NCI-H1436 treated with DMSO at 0.1 percent for 48 hours (cell line): ENCODE data around the gene SCFD2.
"Not testable (repeated sequence)": the region's sequence is repeated elsewhere in the genome, so short reads cannot be mapped to it uniquely, and the experiment has no call there.

Source experiments
- DNase-seq: peaks from one replicate; lab custom pipeline; 2025; lab: John Stamatoyannopoulos, UW

The SCFD2 gene

GRCh38 chr4:53139256-53139655 is 226.6 kb downstream of the SCFD2 start:
- not testable (repeated sequence) for DNase-seq

- no peak for DNase-seq
These were observed 228.4 kb downstream of the SCFD2 start for GRCh38 chr4:53137468-53137867.

GRCh38 chr4:53136954-53137353 is 228.9 kb downstream of the SCFD2 start:
- no peak for DNase-seq

GRCh38 chr4:53132132-53132891 is 233.5 kb downstream of the SCFD2 start:
- no peak for DNase-seq

- no peak for DNase-seq
These were observed 234.3 kb downstream of the SCFD2 start for GRCh38 chr4:53131562-53131925.

GRCh38 chr4:53130896-53131561 is 234.8 kb downstream of the SCFD2 start:
- no peak for DNase-seq

GRCh38 chr4:53128706-53129357 is 237.0 kb downstream of the SCFD2 start:
- DNase-seq = no peak

- no peak for DNase-seq
These were observed 237.6 kb downstream of the SCFD2 start for GRCh38 chr4:53128231-53128630.

GRCh38 chr4:53127365-53127764 is 238.5 kb downstream of the SCFD2 start:
- DNase-seq = no peak

- DNase-seq = no peak
These were observed 239.8 kb downstream of the SCFD2 start for GRCh38 chr4:53126099-53126498.

GRCh38 chr4:53123819-53124218 is 242.0 kb downstream of the SCFD2 start:
- no peak for DNase-seq

GRCh38 chr4:53123171-53123570 is 242.7 kb downstream of the SCFD2 start:
- DNase-seq = no peak

- DNase-seq = no peak
These were observed 243.4 kb downstream of the SCFD2 start for GRCh38 chr4:53122280-53123116.

- DNase-seq = no peak
These were observed 244.5 kb downstream of the SCFD2 start for GRCh38 chr4:53121264-53121865.

GRCh38 chr4:53120778-53121177 is 245.1 kb downstream of the SCFD2 start:
- no peak for DNase-seq

- no peak for DNase-seq
These were observed 246.2 kb downstream of the SCFD2 start for GRCh38 chr4:53119680-53120079.

GRCh38 chr4:53118676-53119075 is 247.2 kb downstream of the SCFD2 start:
- DNase-seq = no peak

- no peak for DNase-seq
These were observed 248.9 kb downstream of the SCFD2 start for GRCh38 chr4:53116954-53117353.

- DNase-seq = no peak
These were observed 252.2 kb downstream of the SCFD2 start for GRCh38 chr4:53113431-53114225.

GRCh38 chr4:53105313-53105712 is 260.5 kb downstream of the SCFD2 start:
- DNase-seq = no peak

- DNase-seq = no peak
These were observed 262.4 kb downstream of the SCFD2 start for GRCh38 chr4:53103481-53103880.
